GM19438 (cell line): ENCODE measurements around the gene HEMGN.
"Not testable (repeated sequence)": the region's sequence is repeated elsewhere in the genome, so short reads cannot be mapped to it uniquely, and the experiment has no call there.

Experiments
- ATAC-seq: cut with Tn5 transposase; IDR thresholded peaks from one replicate; pipeline ENCODE4 v1.9.1; 2021; ENCODE audit warnings: low read depth; ENCODE audit not compliant: unreplicated experiment

Gene HEMGN

DNA sequence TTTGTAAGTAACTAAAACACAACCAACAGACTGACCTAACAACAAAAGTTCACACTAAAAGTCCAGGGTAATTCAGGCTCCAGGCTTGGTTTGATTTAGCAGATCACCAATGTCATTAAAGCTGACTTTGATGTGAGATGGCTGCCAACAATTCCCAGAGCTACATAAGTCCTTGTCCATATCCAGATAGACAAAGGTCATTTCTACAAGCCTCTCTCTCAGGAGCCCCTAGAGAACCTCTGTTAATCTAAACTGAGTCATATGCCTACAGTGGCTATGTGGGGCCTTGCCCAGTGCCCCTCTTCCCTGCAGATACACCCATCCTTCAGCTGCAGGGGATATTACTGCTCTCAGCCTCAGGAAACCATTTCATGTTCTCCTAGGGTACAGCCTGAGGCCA lies 26.9 kb upstream of the HEMGN start:
- ATAC-seq = no peak

DNA sequence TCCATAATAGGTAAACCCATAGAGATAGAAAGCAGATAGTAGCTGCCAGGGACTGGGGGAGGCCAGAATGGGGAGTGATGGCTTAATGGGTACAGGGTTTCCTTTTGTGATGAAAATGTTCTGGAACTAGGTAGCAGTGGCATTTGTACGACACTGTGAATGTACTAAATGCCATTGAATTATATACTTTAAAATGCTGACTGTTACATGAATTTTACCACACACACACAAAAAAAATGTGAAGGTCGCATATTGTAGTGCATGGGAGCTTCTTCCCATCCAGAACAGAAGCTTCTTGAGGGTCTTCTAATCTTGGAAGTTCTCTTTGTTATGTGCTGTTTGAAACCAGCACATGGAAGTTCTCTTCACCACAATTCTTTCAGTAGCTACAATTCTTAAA lies 25.3 kb upstream of the HEMGN start:
- ATAC-seq = no peak

DNA sequence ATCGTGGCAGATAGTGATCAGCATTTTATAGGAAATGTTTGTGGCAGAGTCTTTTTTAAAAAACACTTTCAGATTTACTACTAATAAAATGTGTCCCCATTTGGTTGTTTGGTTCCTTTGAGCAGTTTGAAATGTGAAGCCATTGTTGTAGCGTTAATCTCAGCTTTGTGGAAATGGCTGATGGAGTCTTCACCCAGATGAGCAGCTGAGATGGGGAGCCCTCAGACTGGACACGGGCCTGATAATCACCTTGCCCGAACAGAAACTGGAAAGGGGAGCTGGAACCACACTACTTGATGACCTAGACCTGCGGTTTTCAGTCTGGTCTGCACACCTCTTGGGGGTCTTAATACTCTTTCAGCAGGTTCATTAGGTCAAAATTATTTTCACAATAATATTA lies 24.6 kb upstream of the HEMGN start:
- no peak for ATAC-seq

DNA sequence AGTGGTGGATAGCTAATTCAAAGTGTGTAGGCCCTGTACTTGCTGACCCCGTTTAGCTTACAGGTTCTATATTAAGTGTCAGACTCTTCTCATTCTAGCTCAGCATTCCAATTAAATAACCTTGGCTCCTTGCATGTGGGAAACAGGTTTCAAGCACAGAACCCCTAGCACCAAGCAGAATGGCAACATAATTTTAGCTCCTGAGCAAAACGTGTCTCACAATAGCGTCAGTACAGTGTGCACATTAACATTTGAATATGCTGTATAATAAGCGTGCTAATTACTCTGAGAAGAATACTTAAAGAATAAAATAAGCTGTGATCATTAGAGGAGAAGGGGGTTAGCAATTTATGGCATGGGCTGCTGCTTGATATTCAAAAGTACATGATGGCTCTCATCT lies 24.2 kb upstream of the HEMGN start:
- ATAC-seq = no peak

DNA sequence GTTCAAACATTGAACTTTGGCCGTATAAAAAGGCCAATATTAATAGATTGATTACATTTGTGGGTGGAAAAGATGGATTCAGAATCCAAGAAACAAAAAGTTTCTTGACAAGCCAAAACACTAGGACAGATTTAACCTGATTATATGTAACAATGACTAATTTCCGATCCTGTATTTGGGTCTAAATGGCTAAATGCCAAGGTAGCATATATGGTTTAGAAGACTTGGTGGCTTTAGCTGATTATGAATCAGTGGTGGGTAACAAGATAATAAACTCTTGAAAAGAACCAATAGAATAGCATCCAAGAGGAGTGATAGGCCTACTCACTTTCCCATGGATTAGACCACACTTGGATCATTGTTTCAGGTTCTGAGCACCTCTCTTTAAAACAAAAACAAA lies 23.4 kb upstream of the HEMGN start:
- no peak for ATAC-seq

DNA sequence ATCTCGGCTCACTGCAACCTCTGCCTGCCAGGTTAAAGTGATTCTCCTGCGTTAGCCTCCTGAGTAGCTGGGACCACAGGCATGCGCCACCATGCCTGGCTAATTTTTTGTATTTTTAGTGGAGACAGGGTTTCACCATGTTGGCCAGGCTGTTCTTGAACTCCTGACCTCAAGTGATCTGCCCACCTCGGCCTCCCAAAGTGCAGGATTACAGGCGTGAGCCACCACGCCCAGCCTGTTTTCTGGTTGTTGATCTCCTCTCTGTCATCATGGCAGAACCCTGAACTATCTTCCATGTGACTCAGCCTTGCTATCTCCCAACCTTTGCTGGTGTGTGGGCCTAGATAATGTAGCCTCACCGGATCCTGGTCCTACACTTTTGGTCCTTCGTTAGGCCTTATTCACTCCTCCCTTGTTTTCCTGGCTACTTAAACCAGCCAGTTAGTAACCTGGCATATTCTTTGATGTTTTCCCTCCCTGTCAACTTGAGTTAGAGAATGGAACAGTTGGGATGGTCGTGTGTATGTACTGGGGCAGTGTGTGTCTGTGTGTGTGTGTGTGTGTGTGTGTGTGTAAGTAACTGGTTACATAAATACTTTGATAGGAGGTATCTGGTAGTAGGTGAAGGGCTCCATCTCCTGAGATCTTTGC lies 22.8 kb upstream of the HEMGN start:
- ATAC-seq = not testable (repeated sequence)

DNA sequence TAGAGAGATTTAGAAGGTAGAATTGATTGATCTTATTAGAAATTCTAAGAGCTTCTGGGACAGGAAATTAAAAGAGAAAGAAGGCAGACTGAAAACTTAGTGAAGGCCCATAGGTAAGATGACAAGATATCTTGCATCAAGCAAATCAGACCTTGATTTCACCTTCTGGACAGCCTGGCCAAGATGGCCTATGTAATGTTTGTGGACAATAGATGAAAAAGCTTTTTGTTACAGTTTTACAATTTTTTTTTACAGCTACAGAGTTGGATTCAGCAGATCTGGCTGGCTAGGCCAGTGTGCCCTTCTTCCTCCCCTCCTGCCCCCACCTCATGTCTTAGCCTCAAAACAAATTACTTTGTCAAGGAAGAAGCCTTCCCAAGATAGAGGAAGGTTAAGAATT lies 21.6 kb upstream of the HEMGN start:
- ATAC-seq = no peak

DNA sequence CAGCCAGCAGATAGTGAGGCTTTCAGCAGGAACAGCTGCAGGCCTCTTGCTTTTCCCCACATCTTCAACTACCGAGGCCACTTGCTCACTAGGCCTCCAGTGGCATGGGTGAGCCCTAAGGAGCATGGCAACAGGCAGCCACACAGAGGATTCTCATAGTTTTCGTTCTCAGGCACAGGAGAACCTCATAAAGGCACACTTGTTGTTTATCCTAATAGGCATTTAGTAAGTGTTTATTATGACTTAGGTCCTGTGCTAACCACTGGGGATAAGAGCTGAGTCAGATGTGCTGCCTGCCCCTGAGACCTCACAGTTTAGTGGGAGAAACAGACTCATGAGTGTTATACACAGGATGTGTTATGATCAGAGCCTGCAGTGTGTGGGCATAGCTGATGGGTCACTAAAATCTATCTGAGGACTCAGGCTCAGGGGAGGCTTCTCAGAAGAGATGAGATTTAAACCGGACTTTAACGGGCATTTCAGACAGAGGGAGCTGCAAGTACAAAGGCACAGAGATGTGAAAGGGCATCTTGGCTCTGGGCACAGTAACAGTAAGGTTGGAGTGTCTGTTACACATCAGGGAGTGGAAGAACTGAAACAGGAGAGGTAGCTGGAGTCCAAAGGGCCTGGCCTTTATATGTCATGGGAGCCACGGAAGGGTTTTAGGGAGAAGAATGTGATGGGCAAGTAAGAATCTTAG lies 21.0 kb upstream of the HEMGN start:
- ATAC-seq = no peak

DNA sequence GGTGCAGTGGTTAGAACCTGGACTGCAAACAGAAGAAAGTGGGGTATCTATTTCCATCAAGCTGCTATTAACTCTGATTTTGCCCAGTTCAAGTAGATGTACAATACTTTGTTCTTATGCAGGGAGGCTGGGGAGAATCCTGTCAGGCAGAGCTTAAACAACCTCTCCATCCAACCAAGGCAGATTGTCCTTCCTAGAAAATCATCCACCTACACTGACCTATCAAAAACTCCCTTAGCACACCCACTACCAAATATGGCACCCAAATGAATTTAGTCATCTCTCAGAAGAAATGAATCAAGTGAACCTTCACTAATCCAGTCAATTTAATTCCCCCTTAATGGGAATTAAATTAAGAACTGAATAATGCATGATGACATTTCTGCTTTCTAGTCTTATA lies 18.4 kb upstream of the HEMGN start:
- ATAC-seq = no peak

DNA sequence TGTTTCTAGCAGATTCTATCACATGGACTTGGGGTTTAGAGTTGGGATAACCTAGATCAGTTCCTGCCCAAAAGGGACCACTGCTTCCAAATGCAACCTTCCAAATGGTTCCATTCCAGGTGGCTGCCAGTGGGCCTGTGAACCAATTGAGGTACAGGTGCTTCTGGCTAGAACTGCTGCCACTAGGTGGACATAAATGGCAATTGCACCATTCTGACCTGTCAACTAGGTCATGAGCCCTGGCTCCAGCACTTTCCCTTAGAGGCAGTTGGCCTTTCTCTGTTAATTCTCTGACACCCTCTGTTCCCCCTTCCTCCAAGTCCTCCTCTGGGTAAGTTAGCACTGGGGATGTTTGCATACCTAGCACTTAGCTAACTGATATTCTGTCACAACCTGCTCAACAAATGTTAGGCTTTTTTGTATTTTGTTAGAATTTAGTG lies 16.6 kb upstream of the HEMGN start:
- ATAC-seq = no peak

DNA sequence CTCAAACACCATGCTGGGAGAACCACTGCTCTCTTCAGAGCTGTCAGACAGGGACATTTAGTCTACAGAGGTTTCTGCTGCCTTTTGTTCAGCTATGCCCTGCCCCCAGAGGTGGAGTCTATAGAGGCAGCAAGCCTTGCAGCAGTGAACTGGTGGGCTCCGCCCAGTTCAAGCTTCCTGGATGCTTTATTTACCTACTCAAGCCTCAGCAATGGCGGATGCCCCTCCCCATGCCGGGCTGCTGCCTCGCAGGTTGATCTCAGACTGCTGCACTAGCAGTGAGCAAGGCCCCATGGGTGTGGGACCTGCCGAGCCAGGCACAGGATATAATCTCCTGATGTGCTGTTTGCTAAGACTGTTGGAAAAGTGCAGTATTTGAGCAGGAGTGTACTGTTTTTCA lies 12.9 kb upstream of the HEMGN start:
- not testable (repeated sequence) for ATAC-seq

DNA sequence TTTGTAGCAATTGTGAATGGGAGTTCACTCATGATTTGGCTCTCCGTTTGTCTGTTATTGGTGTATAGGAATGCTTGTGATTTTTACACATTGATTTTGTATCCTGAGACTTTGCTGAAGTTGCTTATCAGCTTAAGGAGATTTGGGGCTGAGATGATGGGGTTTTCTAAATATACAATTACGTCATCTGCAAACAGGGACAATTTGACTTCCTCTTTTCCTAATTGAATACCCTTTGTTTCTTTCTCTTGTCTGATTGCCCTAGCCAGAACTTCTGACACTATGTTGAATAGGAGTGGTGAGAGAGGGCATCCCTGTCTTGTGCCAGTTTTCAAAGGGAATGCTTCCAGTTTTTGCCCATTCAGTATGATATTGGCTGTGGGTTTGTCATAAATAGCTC lies 9.1 kb upstream of the HEMGN start:
- not testable (repeated sequence) for ATAC-seq

DNA sequence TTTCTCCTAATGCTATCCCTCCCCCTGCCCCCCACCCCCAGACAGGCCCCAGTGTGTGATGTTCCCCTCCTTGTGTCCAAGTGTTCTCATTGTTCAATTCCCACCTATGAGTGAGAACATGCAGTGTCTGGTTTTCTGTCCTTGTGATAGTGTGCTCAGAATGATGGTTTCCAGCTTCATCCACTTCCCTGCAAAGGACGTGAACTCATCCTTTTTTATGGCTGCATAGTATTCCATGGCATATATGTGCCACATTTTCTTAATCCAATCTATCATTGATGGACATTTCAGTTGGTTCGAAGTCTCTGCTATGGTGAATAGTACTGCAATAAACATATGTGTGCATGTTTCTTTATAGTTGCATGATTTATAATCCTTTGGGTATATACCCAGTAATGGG lies 7.5 kb upstream of the HEMGN start:
- not testable (repeated sequence) for ATAC-seq

DNA sequence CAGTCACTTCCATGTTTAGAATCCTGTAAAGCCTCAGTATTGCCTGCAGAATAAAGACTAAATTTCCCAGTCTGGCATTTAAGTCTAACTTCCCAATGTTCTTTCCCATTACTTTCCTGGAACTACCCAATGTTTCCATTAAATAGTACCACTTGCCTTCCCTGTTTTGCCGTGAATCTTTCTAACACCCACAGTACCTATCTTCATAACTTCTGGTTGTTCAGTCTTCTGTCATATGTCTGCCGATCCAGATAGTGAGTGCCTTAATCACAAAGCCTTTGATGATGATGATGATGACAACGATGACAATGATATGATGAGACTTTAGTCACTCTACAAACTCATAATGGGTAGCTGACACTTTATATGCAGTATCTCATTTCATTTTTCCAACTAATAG lies 6.6 kb upstream of the HEMGN start:
- no peak for ATAC-seq

DNA sequence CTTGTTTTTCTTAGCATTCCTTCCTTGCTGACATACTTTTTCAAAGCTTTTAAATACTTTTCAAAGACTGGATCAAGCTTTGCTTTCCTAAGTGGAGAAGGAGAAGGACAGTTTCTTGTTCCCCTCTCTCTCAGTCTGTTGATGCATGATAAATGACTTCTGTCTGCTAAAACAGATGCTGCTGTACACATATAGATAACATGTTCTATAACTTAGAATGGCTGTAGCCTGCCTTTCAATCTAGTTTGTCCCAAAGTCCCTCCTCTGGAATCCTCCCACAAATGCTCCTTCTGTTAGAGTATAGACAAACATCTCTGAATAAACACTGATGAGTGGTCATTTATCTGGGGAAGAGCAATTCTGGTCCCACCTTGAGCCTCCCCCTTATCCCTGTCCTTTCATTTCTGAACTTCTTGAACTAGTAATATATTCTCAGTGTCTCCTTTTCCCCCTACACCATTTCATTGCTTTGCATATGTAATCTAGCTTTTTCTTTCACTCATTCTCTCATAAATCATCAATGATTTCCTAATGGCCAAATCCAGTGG lies 5.4 kb upstream of the HEMGN start:
- ATAC-seq = no peak

DNA sequence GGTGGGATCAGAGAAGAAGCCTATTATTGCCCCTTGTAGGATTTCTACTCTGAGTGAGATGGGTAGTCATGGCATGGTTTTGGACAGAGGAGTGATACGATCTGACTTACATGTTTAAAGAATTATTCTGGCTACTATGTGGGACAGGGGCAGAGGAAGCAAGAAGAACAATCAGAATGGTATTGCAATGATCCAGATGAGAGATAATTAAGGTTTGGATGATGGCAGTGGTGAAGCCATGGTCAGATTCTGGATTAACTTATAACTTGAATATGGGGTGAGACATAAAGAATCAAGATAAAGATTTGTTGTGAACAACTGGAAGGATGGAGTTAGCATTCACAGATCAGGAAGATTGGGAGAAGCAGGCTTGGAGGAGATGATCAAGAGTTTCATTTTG lies 3.4 kb upstream of the HEMGN start:
- no peak for ATAC-seq

DNA sequence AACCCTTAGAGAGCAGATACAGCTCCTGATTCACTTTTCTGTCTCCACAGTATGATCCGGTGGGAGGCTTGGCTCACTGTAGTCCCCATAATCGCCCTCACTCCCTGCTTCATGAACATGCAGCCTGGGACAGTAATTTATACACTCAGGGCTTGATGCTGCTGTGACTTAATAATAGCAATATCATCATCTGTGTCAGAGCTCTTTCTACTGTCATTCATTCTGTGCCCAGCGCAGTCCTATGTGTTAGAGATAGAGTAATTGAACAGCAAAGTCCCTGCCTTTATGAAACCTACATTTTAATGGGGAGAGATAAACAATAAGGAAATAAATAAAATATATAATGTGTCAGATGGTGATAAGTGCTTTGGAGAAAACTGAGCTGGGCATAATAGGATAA lies 2.8 kb upstream of the HEMGN start:
- no peak for ATAC-seq

DNA sequence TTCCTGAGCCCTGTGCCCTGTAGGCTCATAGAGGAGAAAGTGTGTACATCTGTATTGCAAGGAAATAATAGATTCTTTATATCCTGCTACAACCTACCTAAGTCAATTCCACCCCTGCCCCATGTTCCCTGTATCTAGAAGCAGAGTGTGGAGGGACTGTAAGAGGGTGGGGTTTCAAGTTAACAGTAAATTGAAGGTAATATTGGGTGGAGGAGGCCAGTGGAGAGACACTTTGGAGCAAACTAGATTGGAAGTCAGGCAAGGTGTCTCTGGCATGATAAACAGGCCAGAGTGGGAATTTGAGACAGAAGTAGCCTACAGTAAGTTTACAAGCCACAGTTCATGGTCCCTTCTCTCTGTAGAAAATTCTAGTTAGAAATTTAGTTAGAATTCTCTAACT lies 2.3 kb upstream of the HEMGN start:
- ATAC-seq = no peak

DNA sequence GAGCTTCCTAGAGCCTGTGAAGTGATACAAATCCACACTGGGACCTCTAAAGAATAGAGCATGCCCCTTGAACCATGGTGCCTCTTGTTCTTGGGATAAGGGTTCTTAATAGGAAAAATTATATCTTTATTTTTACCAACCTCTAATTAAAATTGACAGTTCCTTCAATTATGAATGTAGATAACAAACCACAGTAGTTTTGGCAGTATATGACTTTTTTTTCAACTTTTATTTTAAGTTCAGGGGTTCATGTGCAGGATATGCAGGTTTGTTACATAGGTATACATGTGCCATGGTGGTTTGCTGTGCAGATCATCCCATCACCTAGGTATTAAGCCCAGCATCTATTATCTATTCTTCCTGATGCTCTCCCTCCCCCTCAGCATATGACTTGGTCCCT lies 974 bp downstream of the HEMGN start:
- ATAC-seq = no peak

DNA sequence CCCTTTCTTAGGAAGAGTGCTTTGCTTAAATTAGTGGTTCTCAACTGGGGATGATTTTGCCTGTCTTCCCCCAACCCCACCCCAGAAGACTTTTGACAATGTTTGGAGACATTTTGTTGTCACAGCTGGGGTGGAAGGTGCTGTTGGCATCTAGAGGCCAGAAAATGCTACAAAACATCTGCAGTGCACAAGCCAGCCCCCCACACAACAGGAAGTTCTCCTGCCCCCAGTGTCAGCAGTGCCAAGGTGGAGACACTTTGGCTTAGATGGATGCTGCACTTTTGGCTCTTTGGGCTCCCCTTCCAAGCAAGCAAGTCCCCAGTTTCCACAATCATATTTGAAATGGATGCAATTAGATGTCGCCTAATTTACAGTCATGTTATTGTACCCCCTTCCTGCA lies 2.7 kb downstream of the HEMGN start:
- ATAC-seq = no peak

DNA sequence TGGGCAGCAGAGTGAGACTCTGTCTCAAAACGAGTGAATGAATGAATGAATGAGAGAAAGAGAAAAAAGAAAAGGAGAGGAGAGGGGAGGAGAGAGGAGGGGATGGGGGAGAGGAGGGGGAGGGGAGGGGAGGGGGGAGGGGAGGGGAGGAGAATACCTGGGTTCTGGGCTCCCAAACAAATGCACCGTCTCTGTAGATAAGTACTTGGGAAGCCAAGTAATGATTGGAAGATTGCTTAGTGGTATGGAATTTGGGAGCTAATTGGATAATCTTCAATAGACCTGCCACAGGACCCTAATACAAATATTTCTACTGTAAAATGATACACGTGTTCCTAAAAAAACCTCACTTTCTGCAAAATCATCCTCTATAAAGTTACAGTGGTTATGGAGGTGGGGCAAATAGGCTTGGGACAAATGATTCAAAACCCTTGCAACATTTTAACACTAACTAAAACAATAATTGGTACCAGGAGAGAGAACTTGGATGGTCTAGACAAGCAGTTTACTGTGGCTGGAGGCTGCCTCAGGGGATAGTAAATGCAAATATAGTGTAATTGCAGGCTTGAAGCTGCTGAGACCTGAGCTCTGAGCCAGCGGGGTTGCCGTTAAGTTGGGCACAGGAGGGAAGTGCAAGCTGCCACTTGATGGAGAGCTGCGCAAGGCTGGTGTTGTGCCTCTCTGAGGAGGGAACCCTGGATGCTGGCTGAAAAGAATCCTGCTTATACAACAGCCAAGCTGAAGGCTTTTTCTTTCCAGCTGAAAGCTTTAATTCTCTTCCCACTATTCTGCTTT lies 3.5 kb downstream of the HEMGN start:
- no peak for ATAC-seq
